WERI-Rb-1 (cell line): ENCODE results near the gene PCDHGB2.

ENCODE experiments used
- DNase-seq: peaks from one replicate; pipeline ENCODE4 v3.0.0-alpha.2; 2020
- H3K27ac ChIP-seq: fragments of 250-450 bp; sonication (Bioruptor Pico); 2 replicates; pipeline ENCODE4 v1.5.1; 2020; ENCODE audit warnings: mild to moderate bottlenecking, moderate library complexity
- H3K27me3 ChIP-seq: fragments of 250-450 bp; sonication (Bioruptor Pico); 2 replicates; pipeline ENCODE4 v1.5.1; 2021; ENCODE audit warnings: mild to moderate bottlenecking, low read depth, moderate library complexity; ENCODE audit not compliant: insufficient read depth, severe bottlenecking
- H3K36me3 ChIP-seq: fragments of 250-450 bp; sonication (Bioruptor Pico); 2 replicates; pipeline ENCODE4 v1.5.1; 2020; ENCODE audit warnings: mild to moderate bottlenecking, moderate library complexity
- H3K4me3 ChIP-seq: 2 replicates; pipeline ENCODE4 v1.5.1; 2011; ENCODE audit warnings: low read depth, mild to moderate bottlenecking, control low read depth, low read length
- H3K9me3 ChIP-seq: fragments of 250-450 bp; sonication (Bioruptor Pico); 2 replicates; pipeline ENCODE4 v1.5.1; 2021; ENCODE audit warnings: mild to moderate bottlenecking, moderate library complexity; ENCODE audit not compliant: severe bottlenecking
- TF ChIP-seq, protein P1 (sequence below): IDR thresholded peaks from 2 replicates; pipeline ENCODE4 v1.5.1; 2011; ENCODE audit warnings: low read depth, mild to moderate bottlenecking, control low read depth, inconsistent platforms, low read length

Gene PCDHGB2

DNA sequence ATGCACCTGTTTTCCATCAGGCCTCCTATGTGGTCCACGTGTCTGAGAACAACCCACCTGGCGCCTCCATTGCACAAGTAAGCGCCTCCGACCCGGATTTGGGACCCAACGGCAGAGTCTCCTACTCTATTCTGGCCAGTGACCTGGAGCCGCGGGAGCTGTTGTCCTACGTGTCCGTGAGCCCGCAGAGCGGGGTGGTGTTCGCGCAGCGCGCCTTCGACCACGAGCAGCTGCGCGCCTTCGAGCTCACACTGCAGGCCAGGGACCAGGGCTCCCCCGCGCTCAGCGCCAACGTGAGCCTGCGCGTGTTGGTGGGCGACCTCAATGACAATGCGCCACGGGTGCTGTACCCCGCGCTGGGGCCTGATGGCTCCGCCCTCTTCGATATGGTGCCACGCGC, 8.2 kb upstream of the PCDHGB2 start:
- H3K27ac ChIP-seq: no peak overlapping the region
- H3K9me3 ChIP-seq: peaks cover 29% of the 10 kb centered on the region
- H3K4me3 ChIP-seq: no peak overlapping the region
- H3K36me3 ChIP-seq: no peaks in the 10 kb centered on the region
- TF ChIP-seq, protein P1, sequence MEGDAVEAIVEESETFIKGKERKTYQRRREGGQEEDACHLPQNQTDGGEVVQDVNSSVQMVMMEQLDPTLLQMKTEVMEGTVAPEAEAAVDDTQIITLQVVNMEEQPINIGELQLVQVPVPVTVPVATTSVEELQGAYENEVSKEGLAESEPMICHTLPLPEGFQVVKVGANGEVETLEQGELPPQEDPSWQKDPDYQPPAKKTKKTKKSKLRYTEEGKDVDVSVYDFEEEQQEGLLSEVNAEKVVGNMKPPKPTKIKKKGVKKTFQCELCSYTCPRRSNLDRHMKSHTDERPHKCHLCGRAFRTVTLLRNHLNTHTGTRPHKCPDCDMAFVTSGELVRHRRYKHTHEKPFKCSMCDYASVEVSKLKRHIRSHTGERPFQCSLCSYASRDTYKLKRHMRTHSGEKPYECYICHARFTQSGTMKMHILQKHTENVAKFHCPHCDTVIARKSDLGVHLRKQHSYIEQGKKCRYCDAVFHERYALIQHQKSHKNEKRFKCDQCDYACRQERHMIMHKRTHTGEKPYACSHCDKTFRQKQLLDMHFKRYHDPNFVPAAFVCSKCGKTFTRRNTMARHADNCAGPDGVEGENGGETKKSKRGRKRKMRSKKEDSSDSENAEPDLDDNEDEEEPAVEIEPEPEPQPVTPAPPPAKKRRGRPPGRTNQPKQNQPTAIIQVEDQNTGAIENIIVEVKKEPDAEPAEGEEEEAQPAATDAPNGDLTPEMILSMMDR: no peak
- H3K27me3 ChIP-seq: no peaks in the 10 kb centered on the region
- no peak for DNase-seq

- DNase-seq: no peak
- no peak within 1 kb of the TSS for H3K4me3 ChIP-seq
- H3K9me3 ChIP-seq: peaks cover 30% of the 10 kb centered on the region
- no peaks in the 10 kb centered on the region for H3K36me3 ChIP-seq
- TF ChIP-seq, protein P1: peak; percentile 28; the same call in 1 of the 2 replicates
- no peak within 1 kb of the TSS for H3K27ac ChIP-seq
- no peaks in the 10 kb centered on the region for H3K27me3 ChIP-seq
Observed at GRCh38 chr5:141354900-141355469, 4.8 kb upstream of the PCDHGB2 start, which contains the start of gene PCDHGA4. Gene PCDHGA4, plus strand, starts transcription at chr5:141355021. Its CDS starts 87 bp downstream, at chr5:141355108.

- DNase-seq: no peak
- Histone ChIP-seq H3K27me3 (no peaks in the 10 kb centered on the region), H3K27ac (no peak overlapping the region), H3K4me3 (no peak overlapping the region), H3K36me3 (no peaks in the 10 kb centered on the region), H3K9me3 (peaks cover 24% of the 10 kb centered on the region)
- TF ChIP-seq, protein P1: no peak
Observed at GRCh38 chr5:141355641-141356040, 4.2 kb upstream of the PCDHGB2 start.

DNA sequence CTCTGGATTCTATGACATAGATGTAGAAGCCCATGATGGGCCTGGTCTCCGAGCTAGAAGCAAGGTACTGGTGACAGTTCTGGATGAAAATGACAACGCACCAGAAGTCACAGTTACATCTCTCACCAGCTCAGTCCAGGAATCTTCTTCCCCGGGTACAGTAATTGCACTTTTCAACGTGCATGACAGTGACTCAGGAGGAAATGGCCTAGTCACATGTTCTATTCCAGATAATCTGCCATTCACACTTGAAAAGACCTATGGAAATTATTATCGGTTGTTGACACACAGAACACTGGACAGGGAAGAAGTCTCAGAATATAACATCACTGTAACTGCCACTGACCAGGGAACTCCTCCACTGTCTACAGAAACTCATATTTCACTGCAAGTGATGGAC, 3.7 kb upstream of the PCDHGB2 start:
- Histone ChIP-seq H3K4me3 (no peak overlapping the region), H3K36me3 (no peaks in the 10 kb centered on the region), H3K27ac (no peak overlapping the region), H3K27me3 (no peaks in the 10 kb centered on the region), H3K9me3 (peaks cover 23% of the 10 kb centered on the region)
- TF ChIP-seq, protein P1: no peak
- DNase-seq: no peak

DNA sequence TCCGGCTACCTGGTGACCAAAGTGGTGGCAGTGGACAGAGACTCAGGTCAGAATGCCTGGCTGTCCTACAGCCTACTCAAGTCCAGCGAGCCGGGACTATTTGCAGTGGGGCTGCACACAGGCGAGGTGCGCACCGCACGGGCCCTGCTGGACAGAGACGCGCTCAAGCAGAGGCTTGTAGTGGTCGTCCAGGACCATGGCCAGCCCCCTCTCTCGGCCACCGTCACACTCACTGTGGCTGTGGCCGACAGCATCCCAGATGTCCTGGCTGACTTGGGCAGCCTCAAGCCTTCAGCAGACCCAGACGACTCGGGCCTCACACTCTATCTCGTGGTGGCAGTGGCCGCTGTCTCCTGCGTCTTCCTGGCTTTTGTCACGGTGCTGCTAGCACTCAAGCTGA, 2.8 kb upstream of the PCDHGB2 start:
- H3K36me3 ChIP-seq: no peaks in the 10 kb centered on the region
- H3K27ac ChIP-seq: no peak overlapping the region
- no peak for DNase-seq
- no peaks in the 10 kb centered on the region for H3K27me3 ChIP-seq
- TF ChIP-seq, protein P1: no peak
- H3K4me3 ChIP-seq: no peak overlapping the region
- peaks cover 26% of the 10 kb centered on the region for H3K9me3 ChIP-seq

DNA sequence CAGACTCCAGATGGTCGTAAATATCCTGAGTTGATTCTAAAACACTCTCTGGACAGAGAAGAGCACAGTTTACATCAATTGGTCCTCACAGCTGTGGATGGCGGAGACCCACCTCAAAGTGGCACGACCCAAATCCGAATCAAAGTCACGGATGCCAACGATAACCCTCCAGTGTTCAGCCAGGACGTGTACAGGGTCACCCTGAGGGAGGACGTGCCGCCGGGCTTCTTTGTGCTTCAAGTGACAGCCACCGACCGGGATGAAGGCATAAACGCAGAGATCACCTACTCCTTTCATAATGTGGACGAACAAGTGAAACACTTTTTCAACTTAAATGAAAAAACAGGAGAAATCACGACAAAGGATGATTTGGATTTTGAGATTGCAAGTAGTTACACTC, 891 bp downstream of the PCDHGB2 start:
- H3K27ac ChIP-seq: no peak overlapping the region
- H3K36me3 ChIP-seq: no peaks in the 10 kb centered on the region
- TF ChIP-seq, protein P1: no peak
- no peaks in the 10 kb centered on the region for H3K27me3 ChIP-seq
- H3K4me3 ChIP-seq: no peak overlapping the region
- peaks cover 23% of the 10 kb centered on the region for H3K9me3 ChIP-seq
- DNase-seq: no peak
